ENCODE results near the gene HMGN5. TPM values are rescaled to one million over a fixed set of nuclear protein-coding genes. Genes with fewer than 3 reads are reported as not detected.

The HMGN5 gene
- total RNA-seq, 1 donor from 2014 or later: 0.96 TPM

DNA sequence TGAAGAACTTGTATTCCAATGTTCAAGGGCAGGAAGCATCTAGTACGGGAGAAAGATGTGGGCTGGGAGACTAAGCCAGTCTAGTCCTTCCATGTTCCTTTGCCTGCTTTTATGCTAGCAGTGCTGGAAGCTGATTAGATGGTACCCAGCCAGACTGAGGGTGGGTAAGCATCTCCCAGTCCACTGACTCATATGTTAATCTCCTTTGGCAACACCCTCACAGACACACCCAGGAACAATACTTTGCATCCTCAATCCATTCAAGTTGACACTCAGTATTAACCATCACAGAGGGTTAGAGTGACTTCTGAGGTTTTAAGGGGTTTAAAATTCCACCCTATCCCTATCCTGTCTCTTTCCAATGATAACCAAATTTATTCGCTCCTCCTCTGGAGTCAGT, 6.5 kb downstream of the HMGN5 start:
- no peak for DNase-seq (ENCODE audit: low read depth)
- TF ChIP-seq, protein P1, sequence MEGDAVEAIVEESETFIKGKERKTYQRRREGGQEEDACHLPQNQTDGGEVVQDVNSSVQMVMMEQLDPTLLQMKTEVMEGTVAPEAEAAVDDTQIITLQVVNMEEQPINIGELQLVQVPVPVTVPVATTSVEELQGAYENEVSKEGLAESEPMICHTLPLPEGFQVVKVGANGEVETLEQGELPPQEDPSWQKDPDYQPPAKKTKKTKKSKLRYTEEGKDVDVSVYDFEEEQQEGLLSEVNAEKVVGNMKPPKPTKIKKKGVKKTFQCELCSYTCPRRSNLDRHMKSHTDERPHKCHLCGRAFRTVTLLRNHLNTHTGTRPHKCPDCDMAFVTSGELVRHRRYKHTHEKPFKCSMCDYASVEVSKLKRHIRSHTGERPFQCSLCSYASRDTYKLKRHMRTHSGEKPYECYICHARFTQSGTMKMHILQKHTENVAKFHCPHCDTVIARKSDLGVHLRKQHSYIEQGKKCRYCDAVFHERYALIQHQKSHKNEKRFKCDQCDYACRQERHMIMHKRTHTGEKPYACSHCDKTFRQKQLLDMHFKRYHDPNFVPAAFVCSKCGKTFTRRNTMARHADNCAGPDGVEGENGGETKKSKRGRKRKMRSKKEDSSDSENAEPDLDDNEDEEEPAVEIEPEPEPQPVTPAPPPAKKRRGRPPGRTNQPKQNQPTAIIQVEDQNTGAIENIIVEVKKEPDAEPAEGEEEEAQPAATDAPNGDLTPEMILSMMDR (IDR thresholded peaks at IDR 0.05; ENCODE audit: insufficient read depth, low read length, poor library complexity, severe bottlenecking): no peak
- H3K4me3 ChIP-seq (ENCODE audit: low read depth, low read length): no peak overlapping the region

DNA sequence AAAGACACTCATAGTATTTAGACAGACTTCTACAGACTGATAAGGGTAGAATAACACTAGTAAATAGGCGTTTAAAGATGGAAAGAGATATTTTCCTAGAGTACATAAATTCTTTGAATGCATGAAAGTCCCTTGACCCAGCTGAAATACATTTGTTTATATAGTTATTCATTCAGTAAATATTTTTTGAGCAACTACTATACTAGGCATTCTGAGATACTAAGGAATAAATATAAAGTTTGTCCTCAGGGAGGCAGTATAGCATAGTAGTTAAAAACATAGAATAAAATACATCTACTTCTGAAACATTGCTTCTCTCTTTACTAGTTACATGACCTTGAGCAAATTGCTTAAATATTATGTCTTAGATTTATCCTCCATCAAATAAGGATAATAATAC, 27.4 kb downstream of the HMGN5 start:
- Histone ChIP-seq H3K36me3 (ENCODE audit: control insufficient read depth, insufficient read depth, low read length) (no peaks in the 10 kb centered on the region), H3K27me3 (ENCODE audit: control insufficient read depth, insufficient read depth, low read length) (no peaks in the 10 kb centered on the region), H3K4me3 (ENCODE audit: low read depth, low read length) (no peak overlapping the region)
- DNase-seq (ENCODE audit: low read depth): no peak
- TF ChIP-seq, protein P1 (IDR thresholded peaks at IDR 0.05; ENCODE audit: insufficient read depth, low read length, poor library complexity, severe bottlenecking): no peak

More for the DNA sequence above, 6.5 kb downstream of the HMGN5 start:
- no peaks in the 10 kb centered on the region for H3K27me3 ChIP-seq (ENCODE audit: control insufficient read depth, insufficient read depth, low read length)
- no peaks in the 10 kb centered on the region for H3K36me3 ChIP-seq (ENCODE audit: control insufficient read depth, insufficient read depth, low read length)

DNA sequence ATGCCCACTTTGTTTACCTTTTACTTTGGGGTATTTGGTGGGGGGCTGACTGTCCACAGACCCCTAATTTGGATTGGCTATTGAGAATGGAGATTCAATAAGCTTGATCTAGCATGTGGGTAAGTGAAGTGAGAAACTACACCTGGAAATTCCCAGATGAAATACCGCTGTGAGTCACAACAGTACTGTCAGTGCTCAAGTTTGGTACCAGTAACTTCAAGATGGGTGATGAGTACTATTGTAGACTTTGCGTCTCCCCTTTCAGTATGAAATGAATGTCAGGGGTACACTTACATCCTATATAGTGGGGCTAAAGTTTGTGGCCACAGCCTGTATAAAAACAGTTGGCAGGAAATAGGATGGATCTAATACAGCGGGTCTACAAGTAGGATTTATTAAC, 33.3 kb downstream of the HMGN5 start:
- TF ChIP-seq, protein P1 (IDR thresholded peaks at IDR 0.05; ENCODE audit: insufficient read depth, low read length, poor library complexity, severe bottlenecking): no peak
- no peak for DNase-seq (ENCODE audit: low read depth)
- Histone ChIP-seq H3K27me3 (ENCODE audit: control insufficient read depth, insufficient read depth, low read length) (no peaks in the 10 kb centered on the region), H3K36me3 (ENCODE audit: control insufficient read depth, insufficient read depth, low read length) (no peaks in the 10 kb centered on the region), H3K4me3 (ENCODE audit: low read depth, low read length) (no peak overlapping the region)

DNA sequence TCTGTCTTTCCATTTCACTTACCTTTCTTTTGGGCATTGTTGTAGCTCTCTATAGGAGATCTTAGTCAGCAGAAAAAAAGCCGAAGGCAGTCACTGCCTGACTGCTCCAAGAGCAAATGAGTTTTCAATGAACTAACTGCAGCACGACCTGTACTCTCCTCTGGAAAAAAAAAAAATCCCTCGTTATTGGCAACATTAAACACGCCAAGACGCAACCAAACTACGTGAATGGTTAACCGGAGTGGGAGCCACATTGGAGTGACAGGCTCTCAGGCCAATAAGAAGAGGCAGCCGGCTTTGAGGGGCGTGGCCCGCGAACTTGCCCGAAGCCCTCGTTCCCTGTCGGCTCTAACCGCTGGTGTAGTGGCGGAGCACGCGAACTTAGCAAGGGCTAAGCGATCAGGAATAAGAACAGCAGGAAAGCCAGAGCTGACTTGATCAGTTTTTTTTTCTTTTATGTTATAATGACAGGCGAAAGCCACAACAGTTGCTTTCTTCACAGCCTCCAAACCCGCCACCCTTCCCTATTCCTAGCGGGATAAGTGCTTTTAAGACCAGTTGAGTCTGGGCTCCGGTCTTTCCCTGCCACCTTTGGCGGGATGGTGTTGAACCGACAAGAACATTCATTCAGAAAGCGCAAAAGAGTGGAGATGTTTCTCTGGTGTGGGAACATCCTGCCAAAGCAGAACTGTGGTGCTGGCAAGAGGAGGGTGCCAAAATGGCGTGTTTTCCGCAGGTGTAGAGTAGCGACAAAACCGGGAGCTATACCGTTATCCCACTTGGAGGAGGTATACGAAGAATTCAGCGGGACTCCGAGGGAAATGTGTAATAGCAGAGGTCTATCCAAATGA, 80.0 kb downstream of the HMGN5 start:
- Histone ChIP-seq H3K36me3 (ENCODE audit: control insufficient read depth, insufficient read depth, low read length) (no peaks in the 10 kb centered on the region), H3K4me3 (ENCODE audit: low read depth, low read length) (peak overlapping the region; percentile 54), H3K27me3 (ENCODE audit: control insufficient read depth, insufficient read depth, low read length) (no peaks in the 10 kb centered on the region)
- DNase-seq (ENCODE audit: low read depth): peak; percentile 48
- TF ChIP-seq, protein P1 (IDR thresholded peaks at IDR 0.05; ENCODE audit: insufficient read depth, low read length, poor library complexity, severe bottlenecking): no peak

DNA sequence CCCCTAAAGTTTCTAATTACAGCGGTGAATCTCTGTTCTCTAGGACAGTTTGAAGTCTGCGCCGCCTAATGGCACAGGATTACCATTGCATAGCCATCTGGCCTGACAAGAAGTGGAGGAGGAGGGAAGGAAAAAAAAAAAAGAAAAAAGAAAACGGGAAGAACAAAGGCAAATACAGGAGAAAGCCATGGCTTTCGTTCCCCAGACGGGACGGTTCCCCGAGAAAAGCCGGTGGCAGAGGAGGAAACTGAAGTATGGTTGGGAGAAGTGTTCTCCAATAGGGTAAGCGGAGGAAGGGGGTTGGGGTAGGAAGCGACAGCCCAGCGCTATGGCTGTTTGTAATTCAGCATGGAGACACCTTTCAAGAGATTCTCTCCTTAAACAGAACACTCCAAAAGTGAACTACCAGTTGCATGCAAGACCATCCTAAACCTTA, 80.8 kb downstream of the HMGN5 start:
- Histone ChIP-seq H3K27me3 (ENCODE audit: control insufficient read depth, insufficient read depth, low read length) (no peaks in the 10 kb centered on the region), H3K4me3 (ENCODE audit: low read depth, low read length) (peak overlapping the region; percentile 54), H3K36me3 (ENCODE audit: control insufficient read depth, insufficient read depth, low read length) (no peaks in the 10 kb centered on the region)
- DNase-seq (ENCODE audit: low read depth): peak; percentile 14
- TF ChIP-seq, protein P1 (IDR thresholded peaks at IDR 0.05; ENCODE audit: insufficient read depth, low read length, poor library complexity, severe bottlenecking): peak; percentile 54

All from kidney epithelial cell (primary cell).